GM21723 (cell line): ENCODE measurements around the gene HSFX3.
"Not testable (repeated sequence)": the region's sequence is repeated elsewhere in the genome, so short reads cannot be mapped to it uniquely, and the experiment has no call there.

Experiments
- ATAC-seq: cut with Tn5 transposase; IDR thresholded peaks from one replicate; pipeline ENCODE4 v1.9.1; 2021; ENCODE audit warnings: mild to moderate bottlenecking, moderate library complexity; ENCODE audit not compliant: unreplicated experiment

HSFX3 gene

GRCh38 chrX:149549701-149550100 is at the start of gene HSFX3:
HSFX3 (minus strand) TSS chrX:149549924; CDS start chrX:149549852, 72 bp downstream.
- ATAC-seq: not testable (repeated sequence)

GRCh38 chrX:149598603-149599002 is 48.9 kb upstream of the HSFX3 start:
- ATAC-seq: not testable (repeated sequence)

DNA sequence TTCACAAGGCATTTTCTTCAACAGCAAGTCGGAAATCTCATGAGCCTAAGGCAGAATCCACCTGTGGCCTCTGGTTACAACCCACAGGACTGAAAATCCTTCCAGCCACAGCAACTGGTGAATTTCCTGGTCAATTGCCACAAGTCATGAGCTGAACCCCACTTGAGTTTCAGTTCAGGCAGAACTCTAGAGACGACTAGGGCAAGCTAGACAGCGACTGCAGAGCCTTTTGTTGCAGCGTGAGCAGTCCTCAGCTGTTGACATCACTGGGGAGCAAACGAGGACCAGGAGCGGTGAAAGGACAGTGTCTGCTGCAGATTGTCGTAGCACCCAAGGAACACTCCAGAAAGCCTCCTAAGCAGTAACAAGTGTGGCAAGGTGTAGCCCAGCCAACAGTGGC is 46.2 kb upstream of the HSFX3 start:
- not testable (repeated sequence) for ATAC-seq

DNA sequence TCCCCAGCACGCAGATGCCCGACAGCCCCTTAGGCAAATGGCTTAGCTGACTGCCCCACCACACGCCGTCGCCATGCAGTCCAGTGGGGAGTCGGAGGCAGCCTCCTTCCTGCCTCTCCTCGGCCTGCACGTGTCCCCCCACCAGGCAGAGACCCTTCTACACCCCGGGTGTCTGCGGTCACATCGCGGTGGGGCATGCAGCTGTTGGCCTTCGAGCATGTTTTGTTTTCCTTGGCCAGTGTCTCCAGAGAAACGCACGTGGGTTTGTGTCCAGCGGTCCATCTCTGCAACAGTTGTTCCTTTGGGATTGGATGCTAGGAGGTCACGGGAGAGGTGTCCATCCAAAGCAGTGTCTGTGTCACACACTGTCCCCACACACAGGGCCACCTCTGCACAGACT is 45.5 kb upstream of the HSFX3 start, which contains the start of gene HSFX2:
Gene HSFX2, minus strand, starts transcription at position 101 of the 400 bp plus-strand sequence. CDS start 614 bp downstream, outside the sequence.
- not testable (repeated sequence) for ATAC-seq

- not testable (repeated sequence) for ATAC-seq
These were observed 41.3 kb upstream of the HSFX3 start for GRCh38 chrX:149590993-149591392.

GRCh38 chrX:149587359-149587758 is 37.6 kb upstream of the HSFX3 start, which contains the start of gene MAGEA9B:
MAGEA9B (minus strand) TSS chrX:149587459; CDS start chrX:149583179, 4,280 bp downstream.
- not testable (repeated sequence) for ATAC-seq

DNA sequence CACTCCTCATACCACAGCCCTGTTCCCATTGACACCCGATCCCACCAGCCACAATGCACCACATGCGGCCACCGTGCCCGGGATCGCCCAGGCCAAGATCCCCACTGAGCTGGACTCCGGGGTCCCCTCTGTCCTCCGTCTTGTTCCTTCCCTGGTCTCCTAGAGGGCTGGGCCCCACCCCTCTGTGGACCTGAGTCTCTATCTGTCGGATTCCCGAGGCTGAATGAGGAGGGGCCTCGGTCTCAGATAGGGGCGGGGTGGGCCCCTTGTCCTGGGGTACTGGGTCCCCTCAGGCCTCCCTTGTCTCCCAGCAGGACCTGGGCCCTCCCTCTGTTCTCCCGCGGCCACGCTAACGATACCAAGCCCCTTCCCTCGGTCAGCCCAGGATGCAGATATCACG is 35.9 kb upstream of the HSFX3 start:
- ATAC-seq: not testable (repeated sequence)

GRCh38 chrX:149573456-149573855 is 23.7 kb upstream of the HSFX3 start:
- peak; percentile 100 for ATAC-seq

DNA sequence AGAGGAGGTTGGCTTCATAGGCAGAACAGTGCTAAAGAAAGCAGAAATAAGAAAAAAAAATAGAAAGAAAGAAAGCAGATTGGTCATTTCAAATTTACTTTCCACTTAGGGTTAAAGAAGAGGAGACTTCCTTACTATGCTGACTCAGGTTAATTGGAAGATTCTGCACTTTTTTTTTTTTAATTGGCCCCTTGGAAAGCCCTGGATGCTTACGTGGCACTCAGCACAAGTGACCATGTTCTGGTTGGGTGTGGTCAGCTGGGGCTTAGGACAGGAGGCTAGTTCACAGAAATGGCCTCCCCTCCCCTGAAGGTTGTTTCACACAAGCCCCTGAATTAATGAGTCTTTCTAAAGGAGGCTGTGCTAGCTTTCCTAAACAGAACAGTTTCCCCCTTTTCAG is 23.0 kb upstream of the HSFX3 start:
- no peak for ATAC-seq

GRCh38 chrX:149571770-149572169 is 22.0 kb upstream of the HSFX3 start:
- no peak for ATAC-seq

DNA sequence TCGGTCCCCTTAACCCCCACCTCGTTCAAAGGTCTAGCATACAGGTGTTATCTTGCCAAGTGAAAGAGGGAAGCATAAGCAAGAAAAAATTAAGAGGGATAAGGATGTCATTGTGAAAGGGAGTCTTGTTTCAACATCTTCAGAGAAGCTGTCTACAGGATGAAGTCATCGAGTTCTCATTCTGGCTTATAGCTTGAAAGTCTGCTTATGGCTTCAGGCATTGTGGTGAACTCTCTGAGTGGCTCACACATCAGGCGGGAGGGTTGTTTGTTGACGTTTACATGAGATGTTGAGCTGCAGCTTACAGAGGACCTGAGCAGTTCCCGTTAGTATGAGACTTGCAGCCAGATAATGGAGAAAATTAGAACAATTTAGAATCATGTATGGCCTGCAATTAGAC is 20.9 kb upstream of the HSFX3 start:
- no peak for ATAC-seq

DNA sequence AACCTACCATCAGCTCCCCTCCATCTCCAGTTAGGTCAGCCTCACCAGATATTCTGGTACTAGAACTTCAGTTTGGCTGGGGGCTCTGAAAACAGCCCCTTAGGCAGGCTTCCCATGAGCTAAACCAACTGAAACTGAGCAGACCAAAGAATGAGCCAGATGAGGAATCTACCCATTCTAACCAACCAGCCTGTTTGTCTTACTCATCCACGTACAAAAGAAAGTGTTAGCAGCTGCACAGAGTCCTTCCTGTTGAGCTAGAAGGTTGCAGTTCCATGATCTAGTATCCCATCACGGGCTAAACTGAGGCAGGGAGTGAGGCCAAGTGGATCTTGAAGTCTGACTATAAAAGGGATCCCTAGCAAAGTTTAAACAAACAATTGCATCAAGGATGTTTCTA is 20.0 kb upstream of the HSFX3 start:
- no peak for ATAC-seq

GRCh38 chrX:149568701-149569296 is 19.1 kb upstream of the HSFX3 start:
- ATAC-seq: no peak

DNA sequence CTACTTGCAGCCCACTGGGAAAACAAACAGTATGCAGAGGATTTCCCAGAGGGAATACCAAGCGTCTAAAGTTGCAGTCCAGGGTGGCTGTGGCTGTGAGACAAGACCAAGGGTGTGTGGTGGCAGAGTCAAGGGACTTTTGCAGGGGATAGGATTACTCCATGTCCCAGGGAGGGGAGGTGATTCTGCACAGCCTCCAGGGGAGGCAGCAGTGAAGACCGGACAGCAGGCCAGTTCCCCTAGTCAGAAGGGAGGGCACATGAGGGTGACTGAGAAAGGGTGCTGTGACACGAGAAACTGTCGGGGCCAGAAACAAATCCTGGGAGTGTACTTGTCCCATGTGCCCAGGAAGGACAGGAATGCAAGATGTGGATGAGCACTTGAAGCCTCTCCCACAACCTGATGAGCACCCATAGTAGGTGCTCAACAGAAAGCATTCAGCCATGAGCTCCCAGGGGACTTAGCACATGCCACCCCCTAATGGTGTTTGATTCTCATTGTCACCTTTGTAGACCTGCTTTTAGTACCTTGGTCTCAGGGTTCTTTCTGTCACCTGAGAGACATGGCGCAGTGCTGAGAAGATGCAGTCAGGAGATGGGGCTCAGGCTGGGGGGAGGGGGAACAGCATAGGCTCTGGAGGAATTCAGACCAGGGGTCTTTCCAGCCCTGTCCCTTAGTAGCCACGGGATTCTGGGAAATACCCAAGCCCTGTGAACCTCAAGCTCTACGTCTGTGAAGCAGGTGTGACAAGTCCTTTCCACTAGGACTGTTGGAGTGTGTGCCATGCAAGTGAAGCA is 18.1 kb upstream of the HSFX3 start:
- ATAC-seq: no peak

- ATAC-seq: no peak
These were observed 13.6 kb upstream of the HSFX3 start for GRCh38 chrX:149563359-149563758.

DNA sequence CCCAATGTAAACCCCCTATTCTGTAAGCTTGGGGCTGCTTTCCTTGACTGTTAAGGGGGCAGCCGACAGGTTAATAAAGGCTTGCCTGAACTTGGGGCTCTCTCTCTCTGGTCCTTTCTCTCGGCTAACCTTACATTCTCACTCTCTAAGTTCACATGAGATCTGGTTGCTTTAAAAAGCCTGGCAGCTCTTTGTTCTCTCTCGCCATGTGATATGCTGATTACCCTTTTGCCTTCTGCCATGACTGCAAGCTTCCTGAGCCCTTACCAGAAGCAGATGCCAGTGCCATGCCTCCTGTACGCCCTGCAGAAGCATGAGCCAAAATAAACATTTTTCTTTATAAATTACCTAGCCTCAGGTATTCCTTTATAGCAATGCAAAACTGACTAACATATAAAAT is 5.5 kb upstream of the HSFX3 start:
- not testable (repeated sequence) for ATAC-seq

DNA sequence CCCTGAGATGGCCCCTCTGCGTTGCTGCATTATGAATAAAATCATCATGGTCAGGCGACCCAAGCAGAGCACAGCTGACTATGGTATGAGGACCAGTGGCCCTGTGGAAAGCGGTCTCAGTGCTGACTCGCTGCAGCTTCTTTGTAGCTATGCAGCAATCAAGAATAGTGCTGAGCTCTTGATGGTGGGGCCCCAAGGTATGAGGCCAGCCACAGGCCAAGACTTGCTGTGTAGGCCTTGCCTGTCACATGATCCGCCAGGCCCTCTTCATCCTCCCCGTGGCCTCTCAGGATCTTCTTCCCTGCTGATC is 2.2 kb upstream of the HSFX3 start:
- not testable (repeated sequence) for ATAC-seq

GRCh38 chrX:149551245-149551938 is 1.7 kb upstream of the HSFX3 start:
- not testable (repeated sequence) for ATAC-seq

DNA sequence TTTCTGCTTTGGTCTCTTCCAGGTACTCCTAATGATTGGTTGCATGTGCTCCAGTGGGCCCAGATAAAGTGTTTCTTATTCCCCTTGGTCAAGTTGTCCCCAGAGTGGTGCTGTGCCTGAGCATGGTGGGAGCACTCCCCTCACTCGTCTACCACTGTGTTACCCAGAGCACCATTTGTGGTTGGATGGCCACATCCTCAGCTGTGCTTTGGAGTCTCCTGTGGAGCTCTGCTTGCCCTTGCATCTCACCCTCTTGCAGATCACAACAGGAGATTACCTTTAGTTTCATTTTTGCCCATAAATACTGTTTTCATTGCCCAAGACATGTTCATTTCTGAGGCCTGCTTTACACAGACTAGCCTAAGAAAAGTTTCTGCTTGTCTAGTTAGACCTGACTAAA is 730 bp upstream of the HSFX3 start:
- ATAC-seq: not testable (repeated sequence)

- not testable (repeated sequence) for ATAC-seq
These were observed 1.9 kb downstream of the HSFX3 start for GRCh38 chrX:149547782-149548181.

- ATAC-seq: not testable (repeated sequence)
These were observed 2.8 kb downstream of the HSFX3 start for GRCh38 chrX:149546962-149547361.
